A673 (cell line): Measurements from ENCODE around the gene CAMTA2. TPM values are rescaled to one million over a fixed set of nuclear protein-coding genes. Genes with fewer than 3 reads are reported as not detected.
A peak's percentile ranks its signal among the peaks of the same experiment; 100 is the strongest.

Source experiments
- BruUV-seq: library from RNA; stranded (reverse); fragments of 400-500 nt; replicated peaks from 2 replicates; lab custom pipeline; 2021; lab: Mats Ljungman, UMichigan
- CTCF ChIA-PET: fragments of 300-600 bp; sonication (Branson Sonifier 250); formaldehyde crosslinking; loops from one replicate; lab custom pipeline; 2022; ENCODE audit warnings: antibody characterized with exemption; lab: Charles Lee
- POLR2A ChIA-PET: fragments of 300-600 bp; sonication (Branson Sonifier 250); formaldehyde crosslinking; loops from one replicate; lab custom pipeline; 2022; ENCODE audit warnings: antibody characterized with exemption; ENCODE audit not compliant: low non-redundant PET; lab: Charles Lee
- DNase-seq: peaks from one replicate; pipeline ENCODE4 v3.0.0-alpha.2; 2015; ENCODE audit warnings: low spot score
- H3K27ac ChIP-seq: fragments of 200-600 bp; sonication (generic); 2 replicates; pipeline ENCODE4 v1.5.1; 2016; ENCODE audit warnings: mixed run types, low read depth, mild to moderate bottlenecking, mixed read lengths, antibody characterized with exemption, low read length; ENCODE audit not compliant: poor library complexity, severe bottlenecking
- H3K27me3 ChIP-seq: fragments of 200-600 bp; sonication (generic); replicated peaks from 2 replicates; pipeline ENCODE4 v1.6.1; 2017; ENCODE audit warnings: mixed run types, low read depth, mild to moderate bottlenecking, mixed read lengths, antibody characterized with exemption, low read length; ENCODE audit not compliant: insufficient read depth, poor library complexity
- H3K36me3 ChIP-seq: fragments of 200-600 bp; sonication (generic); 2 replicates; pipeline ENCODE4 v1.6.1; 2016; ENCODE audit warnings: mixed run types, mild to moderate bottlenecking, mixed read lengths, antibody characterized with exemption, low read length; ENCODE audit not compliant: insufficient read depth, poor library complexity, severe bottlenecking
- H3K4me1 ChIP-seq: fragments of 200-600 bp; sonication (generic); 2 replicates; pipeline ENCODE4 v1.6.1; 2017; ENCODE audit warnings: mixed run types, mild to moderate bottlenecking, mixed read lengths, antibody characterized with exemption, low read length; ENCODE audit not compliant: insufficient read depth, poor library complexity, severe bottlenecking
- H3K4me3 ChIP-seq: fragments of 200-600 bp; sonication (generic); 2 replicates; pipeline ENCODE4 v1.5.1; 2016; ENCODE audit warnings: low read depth, mixed run types, mild to moderate bottlenecking, mixed read lengths, low read length; ENCODE audit not compliant: poor library complexity, severe bottlenecking
- H3K9me3 ChIP-seq: fragments of 200-600 bp; sonication (generic); 2 replicates; pipeline ENCODE4 v1.6.1; 2016; ENCODE audit warnings: mixed run types, low read depth, mild to moderate bottlenecking, mixed read lengths, antibody characterized with exemption, low read length; ENCODE audit not compliant: poor library complexity, severe bottlenecking
- CTCF ChIP-seq: fragments of 300-800, 200-600 bp; sonication (generic); conservative IDR thresholded peaks from 2 replicates; pipeline ENCODE4 v1.5.1; 2017; ENCODE audit warnings: low read depth, mild to moderate bottlenecking, antibody characterized with exemption, low read length, moderate library complexity, mixed read lengths
- EZH2 ChIP-seq: fragments of 200-600 bp; sonication (generic); IDR thresholded peaks from 2 replicates; pipeline ENCODE4 v1.6.1; 2017; ENCODE audit warnings: borderline replicate concordance, low read depth, mild to moderate bottlenecking, mixed read lengths, antibody characterized with exemption, low read length; ENCODE audit not compliant: poor library complexity, severe bottlenecking
- intact Hi-C: fragments of 100-400 bp; cut with micrococcal nuclease; formaldehyde crosslinking; loops from one replicate; pipeline ENCODE4 v1.10.0; 2022; ENCODE audit not compliant: unreplicated experiment
- total RNA-seq: library from RNA; stranded (reverse); gene quantifications from 2 replicates; pipeline ENCODE4 v1.2.3, GENCODE V29; 2021

The CAMTA2 gene
- total RNA-seq, 1 experiment from 2014 or later, result 16.3 TPM

GRCh38 chr17:4969047-4969550 is 18.4 kb downstream of the CAMTA2 start:
- CTCF ChIA-PET, result no interaction called here
- BruUV-seq, result no TSS peak
- Histone ChIP-seq H3K4me1 (peaks cover 17% of the 10 kb centered on the region), H3K27ac (peak overlapping the region; percentile 94), H3K36me3 (peaks cover 12% of the 10 kb centered on the region), H3K27me3 (no peaks in the 10 kb centered on the region), H3K4me3 (peak overlapping the region; percentile 59), H3K9me3 (no peaks in the 10 kb centered on the region)
- POLR2A ChIA-PET, result no interaction called here
- intact Hi-C loops, result no loop called here
- no peak for DNase-seq
- TF ChIP-seq EZH2 (no peak), CTCF (no peak)

GRCh38 chr17:4968486-4969046 is 18.9 kb downstream of the CAMTA2 start:
- no peaks in the 10 kb centered on the region for H3K9me3 ChIP-seq
- H3K36me3 ChIP-seq, result peaks cover 12% of the 10 kb centered on the region
- no TSS peak for BruUV-seq
- H3K4me3 ChIP-seq, result peak overlapping the region; percentile 59
- DNase-seq, result no peak
- CTCF ChIA-PET, result interaction anchor here (0.6 to 2.3 kb wide), 2 partner anchors 19 to 133 kb away, joined by 3 to 8 read pairs; partner anchors contain the start of gene CAMTA2
- intact Hi-C loops, result no loop called here
- POLR2A ChIA-PET, result interaction anchor here (0.6 kb wide), 1 partner anchor 29 kb away, joined by 3 read pairs; no protein-coding TSS in a partner anchor
- H3K4me1 ChIP-seq, result peaks cover 17% of the 10 kb centered on the region
- no peaks in the 10 kb centered on the region for H3K27me3 ChIP-seq
- TF ChIP-seq EZH2 (no peak), CTCF (no peak)
- peak overlapping the region; percentile 94 for H3K27ac ChIP-seq

- TF ChIP-seq EZH2 (no peak), CTCF (0 out of 2 replicates have a peak, but pooled peaks have one; percentile 15)
- Histone ChIP-seq H3K4me1 (peaks cover 17% of the 10 kb centered on the region), H3K36me3 (peaks cover 12% of the 10 kb centered on the region), H3K9me3 (no peaks in the 10 kb centered on the region), H3K4me3 (peak within 1 kb of the TSS; percentile 59), H3K27me3 (no peaks in the 10 kb centered on the region), H3K27ac (peak within 1 kb of the TSS; percentile 94)
- CTCF ChIA-PET, result interaction anchor here (0.6 to 2.3 kb wide), 5 partner anchors 20 to 134 kb away, joined by 3 to 9 read pairs (median 4); partner anchors contain the start of genes CAMTA2, RNF167 and SLC25A11
- BruUV-seq, result TSS peak; percentile 52
- intact Hi-C loops, result loop anchor here (2.0 kb wide), 1 partner anchor 19 kb away; the partner anchor contains the start of gene PFN1
- POLR2A ChIA-PET, result interaction anchor here (0.6 to 1.0 kb wide), 4 partner anchors 16 to 844 kb away, joined by 3 to 4 read pairs (median 3); no protein-coding TSS in a partner anchor
- DNase-seq, result peak; percentile 97
Observed at GRCh38 chr17:4967539-4968485, 19.7 kb downstream of the CAMTA2 start, which contains the start of gene SPAG7. TSS of gene SPAG7 (minus strand) at chr17:4967817. CDS start at chr17:4967804, 13 bp downstream.
